HEK293 (cell line): ENCODE measurements around the gene ENTPD8.

Experiments used
- ATF2 ChIP-seq: fragments of 450-650 bp; formaldehyde crosslinking; IDR thresholded peaks from 2 replicates; pipeline ENCODE4 v1.5.1; 2016; ENCODE audit warnings: missing biosample characterization, missing genetic modification characterization, low read depth
- CTCF ChIP-seq: fragments of 450-650 bp; formaldehyde crosslinking; IDR thresholded peaks from 2 replicates; pipeline ENCODE4 v1.5.1; 2016; ENCODE audit warnings: missing biosample characterization, missing genetic modification characterization
- ZNF324 ChIP-seq: fragments of 450-650 bp; formaldehyde crosslinking; IDR thresholded peaks from 2 replicates; pipeline ENCODE4 v1.5.1; 2016; ENCODE audit warnings: missing biosample characterization, missing genetic modification characterization

GRCh38 chr9:137437691-137438590, 3.2 kb downstream of the ENTPD8 start:
- no peak for TF ChIP-seq CTCF
- no peak for TF ChIP-seq ZNF324 (tag by site-specific recombination)
- no peak for TF ChIP-seq ATF2 (tag by site-specific recombination)
